ENCODE data around the gene ZNF48. TPM values are rescaled to one million over a fixed set of nuclear protein-coding genes. Genes with fewer than 3 reads are reported as not detected.

The ZNF48 gene
- total RNA-seq, 4 donors from 2014 or later: 6.3 to 12.1 (median 8.1) TPM

GRCh38 chr16:30357715-30358576 lies 37.3 kb upstream of the ZNF48 start:
- H3K4me1 ChIP-seq: peaks cover 39% of the 10 kb centered on the region
- no peaks in the 10 kb centered on the region for H3K27me3 ChIP-seq
- H3K9me3 ChIP-seq: no peaks in the 10 kb centered on the region
- no peak for DNase-seq (ENCODE audit: low spot score in 2 of 2)
- no peak overlapping the region for H3K27ac ChIP-seq
- TF ChIP-seq POLR2AphosphoS5 (IDR thresholded peaks at IDR 0.05) (no peak), POLR2A (IDR thresholded peaks at IDR 0.05) (no peak), CTCF (IDR thresholded peaks at IDR 0.05) (no peak), EP300 (IDR thresholded peaks at IDR 0.05) (no peak)
- 88% methylated on average over 18 of the region's 37 CpGs for WGBS
- no peak overlapping the region for H3K4me3 ChIP-seq
- peaks cover 63% of the 10 kb centered on the region for H3K36me3 ChIP-seq

- 71% methylated on average over 5 of the region's 9 CpGs for WGBS
- no peak overlapping the region for H3K27ac ChIP-seq
- H3K4me3 ChIP-seq: no peak overlapping the region
- DNase-seq (ENCODE audit: low spot score in 2 of 2): no peak
- no peaks in the 10 kb centered on the region for H3K9me3 ChIP-seq
- H3K27me3 ChIP-seq: no peaks in the 10 kb centered on the region
- TF ChIP-seq POLR2AphosphoS5 (IDR thresholded peaks at IDR 0.05) (no peak), CTCF (IDR thresholded peaks at IDR 0.05) (no peak), EP300 (IDR thresholded peaks at IDR 0.05) (no peak), POLR2A (IDR thresholded peaks at IDR 0.05) (no peak)
- peaks cover 64% of the 10 kb centered on the region for H3K36me3 ChIP-seq
- peaks cover 33% of the 10 kb centered on the region for H3K4me1 ChIP-seq
These were observed 36.7 kb upstream of the ZNF48 start for GRCh38 chr16:30358577-30358936.

- Histone ChIP-seq H3K4me3 (no peak overlapping the region), H3K4me1 (peaks cover 26% of the 10 kb centered on the region), H3K27me3 (no peaks in the 10 kb centered on the region), H3K9me3 (no peaks in the 10 kb centered on the region), H3K27ac (no peak overlapping the region), H3K36me3 (peaks cover 70% of the 10 kb centered on the region)
- no peak for DNase-seq (ENCODE audit: low spot score in 2 of 2)
- WGBS: 84% methylated on average over 24 of the region's 28 CpGs
- TF ChIP-seq POLR2AphosphoS5 (IDR thresholded peaks at IDR 0.05) (no peak), CTCF (IDR thresholded peaks at IDR 0.05) (no peak), POLR2A (IDR thresholded peaks at IDR 0.05) (no peak), EP300 (IDR thresholded peaks at IDR 0.05) (no peak)
These were observed 36.0 kb upstream of the ZNF48 start for GRCh38 chr16:30358990-30359870.

GRCh38 chr16:30359871-30360170 lies 35.4 kb upstream of the ZNF48 start:
- H3K36me3 ChIP-seq: peaks cover 75% of the 10 kb centered on the region
- peaks cover 22% of the 10 kb centered on the region for H3K4me1 ChIP-seq
- H3K27me3 ChIP-seq: no peaks in the 10 kb centered on the region
- 80% methylated on average over 6 of the region's 6 CpGs for WGBS
- DNase-seq (ENCODE audit: low spot score in 2 of 2): no peak
- no peaks in the 10 kb centered on the region for H3K9me3 ChIP-seq
- H3K4me3 ChIP-seq: no peak overlapping the region
- no peak overlapping the region for H3K27ac ChIP-seq
- TF ChIP-seq POLR2A (IDR thresholded peaks at IDR 0.05): no peak
- TF ChIP-seq POLR2AphosphoS5 (IDR thresholded peaks at IDR 0.05): no peak
- no peak for TF ChIP-seq CTCF (IDR thresholded peaks at IDR 0.05)
- TF ChIP-seq EP300 (IDR thresholded peaks at IDR 0.05): no peak

- WGBS: 94% methylated on average over 7 of the region's 7 CpGs
- DNase-seq (ENCODE audit: low spot score in 2 of 2): no peak
- H3K36me3 ChIP-seq: peaks cover 88% of the 10 kb centered on the region
- no peak overlapping the region for H3K27ac ChIP-seq
- H3K4me3 ChIP-seq: no peak overlapping the region
- no peaks in the 10 kb centered on the region for H3K9me3 ChIP-seq
- no peak for TF ChIP-seq CTCF (IDR thresholded peaks at IDR 0.05)
- H3K27me3 ChIP-seq: no peaks in the 10 kb centered on the region
- H3K4me1 ChIP-seq: peaks cover 17% of the 10 kb centered on the region
These were observed 34.0 kb upstream of the ZNF48 start for GRCh38 chr16:30361180-30361579.
